ENCODE measurements around the gene RTRAF.

Gene RTRAF

DNA sequence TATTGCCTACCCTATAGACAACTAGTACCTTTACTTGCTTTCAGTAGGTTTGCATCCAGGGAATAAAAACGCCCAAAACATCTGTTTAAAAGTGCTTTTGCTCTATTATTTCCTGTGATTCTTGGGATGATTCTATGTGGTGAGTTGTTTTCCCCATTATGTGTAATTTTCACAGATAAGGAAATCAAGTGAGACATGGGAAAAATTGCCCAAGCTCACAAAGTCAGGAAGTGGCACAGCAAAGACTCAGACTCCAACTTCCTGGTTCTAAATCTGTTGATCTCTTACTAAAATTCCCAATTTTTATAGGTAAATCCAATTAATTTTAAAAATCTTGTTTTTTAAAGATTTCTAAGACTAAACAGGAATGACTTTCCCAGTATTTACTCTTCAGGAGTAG lies 40.5 kb downstream of the RTRAF start:
- no peak overlapping the region for H3K4me2 ChIP-seq
- H3K27ac ChIP-seq, result no peak overlapping the region
- H3K9ac ChIP-seq, result no peak overlapping the region
- H3K4me1 ChIP-seq (ENCODE audit: low read depth, poor library complexity, severe bottlenecking), result no peaks in the 10 kb centered on the region
- H4K20me1 ChIP-seq (ENCODE audit: insufficient read depth), result no peaks in the 10 kb centered on the region
- no peak overlapping the region for H3K4me3 ChIP-seq (IDR thresholded peaks at IDR 0.05; ENCODE audit: insufficient read depth, low read depth, low read length)
- H2AFZ ChIP-seq (ENCODE audit: low read depth), result no peak overlapping the region
- H3K79me2 ChIP-seq (ENCODE audit: insufficient read depth, low read depth), result no peaks in the 10 kb centered on the region
- no peaks in the 10 kb centered on the region for H3K36me3 ChIP-seq (ENCODE audit: insufficient read depth)
- no peaks in the 10 kb centered on the region for H3K27me3 ChIP-seq (ENCODE audit: insufficient read depth, low read depth)
- TF ChIP-seq, protein P1, sequence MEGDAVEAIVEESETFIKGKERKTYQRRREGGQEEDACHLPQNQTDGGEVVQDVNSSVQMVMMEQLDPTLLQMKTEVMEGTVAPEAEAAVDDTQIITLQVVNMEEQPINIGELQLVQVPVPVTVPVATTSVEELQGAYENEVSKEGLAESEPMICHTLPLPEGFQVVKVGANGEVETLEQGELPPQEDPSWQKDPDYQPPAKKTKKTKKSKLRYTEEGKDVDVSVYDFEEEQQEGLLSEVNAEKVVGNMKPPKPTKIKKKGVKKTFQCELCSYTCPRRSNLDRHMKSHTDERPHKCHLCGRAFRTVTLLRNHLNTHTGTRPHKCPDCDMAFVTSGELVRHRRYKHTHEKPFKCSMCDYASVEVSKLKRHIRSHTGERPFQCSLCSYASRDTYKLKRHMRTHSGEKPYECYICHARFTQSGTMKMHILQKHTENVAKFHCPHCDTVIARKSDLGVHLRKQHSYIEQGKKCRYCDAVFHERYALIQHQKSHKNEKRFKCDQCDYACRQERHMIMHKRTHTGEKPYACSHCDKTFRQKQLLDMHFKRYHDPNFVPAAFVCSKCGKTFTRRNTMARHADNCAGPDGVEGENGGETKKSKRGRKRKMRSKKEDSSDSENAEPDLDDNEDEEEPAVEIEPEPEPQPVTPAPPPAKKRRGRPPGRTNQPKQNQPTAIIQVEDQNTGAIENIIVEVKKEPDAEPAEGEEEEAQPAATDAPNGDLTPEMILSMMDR (conservative IDR thresholded peaks at IDR 0.05; ENCODE audit: low read depth, low read length), result no peak

DNA sequence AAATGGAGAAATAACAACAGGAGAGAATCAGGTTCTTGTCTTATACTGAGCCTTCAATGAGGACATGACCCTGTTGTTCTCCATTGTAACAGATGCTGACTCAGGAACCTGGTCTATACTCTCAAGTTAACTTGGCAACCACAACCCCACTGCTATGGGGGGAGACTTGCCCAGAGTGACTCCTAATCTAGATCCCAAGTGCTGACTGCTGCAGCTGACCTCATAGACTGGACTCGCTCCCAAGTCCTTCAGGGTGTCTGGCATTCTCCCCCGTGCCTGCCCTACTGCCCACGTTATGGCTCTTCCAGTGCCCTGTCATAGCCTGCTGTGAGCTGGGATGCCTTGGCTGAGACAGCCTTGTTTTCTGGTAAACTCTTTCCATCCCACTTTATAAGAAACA lies 42.4 kb downstream of the RTRAF start:
- no peak overlapping the region for H3K27ac ChIP-seq
- TF ChIP-seq, protein P1 (conservative IDR thresholded peaks at IDR 0.05; ENCODE audit: low read depth, low read length), result no peak

DNA sequence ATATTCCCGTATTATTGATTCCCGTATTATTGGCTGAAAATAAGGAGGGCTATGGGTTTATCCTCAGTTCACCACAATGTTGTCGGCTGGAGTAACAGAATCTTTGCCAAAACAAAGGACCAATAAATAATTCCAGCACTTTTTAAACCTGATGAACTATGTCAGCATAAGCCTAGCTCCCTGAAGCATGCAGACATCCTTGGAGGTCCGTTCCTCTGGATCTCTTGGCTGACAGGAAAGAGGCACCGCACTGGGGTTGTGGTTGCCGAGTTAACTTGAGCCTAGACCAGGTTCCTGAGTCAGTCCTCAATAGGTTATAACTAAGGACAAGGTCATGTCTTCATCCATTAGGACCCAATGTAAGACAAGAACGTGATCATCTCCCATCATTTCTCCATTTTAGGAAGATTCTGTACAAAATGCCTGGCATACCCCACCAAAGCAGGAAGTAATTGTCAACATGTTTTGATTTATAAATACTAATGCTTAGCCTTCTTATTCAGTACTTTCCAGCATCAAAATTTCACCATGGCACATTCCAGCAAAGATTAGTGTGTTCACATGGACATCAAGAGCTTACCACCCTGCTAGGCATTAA lies 43.0 kb downstream of the RTRAF start:
- Histone ChIP-seq H2AFZ (ENCODE audit: low read depth) (no peak overlapping the region), H3K36me3 (ENCODE audit: insufficient read depth) (no peaks in the 10 kb centered on the region), H4K20me1 (ENCODE audit: insufficient read depth) (no peaks in the 10 kb centered on the region), H3K27me3 (ENCODE audit: insufficient read depth, low read depth) (no peaks in the 10 kb centered on the region), H3K4me2 (no peak overlapping the region), H3K79me2 (ENCODE audit: insufficient read depth, low read depth) (no peaks in the 10 kb centered on the region), H3K4me3 (IDR thresholded peaks at IDR 0.05; ENCODE audit: insufficient read depth, low read depth, low read length) (no peak overlapping the region), H3K9ac (no peak overlapping the region), H3K27ac (no peak overlapping the region), H3K4me1 (ENCODE audit: low read depth, poor library complexity, severe bottlenecking) (no peaks in the 10 kb centered on the region)
- TF ChIP-seq, protein P1 (conservative IDR thresholded peaks at IDR 0.05; ENCODE audit: low read depth, low read length), result no peak

More for the DNA sequence above, 42.4 kb downstream of the RTRAF start:
- Histone ChIP-seq H3K36me3 (ENCODE audit: insufficient read depth) (no peaks in the 10 kb centered on the region), H2AFZ (ENCODE audit: low read depth) (no peak overlapping the region), H3K4me1 (ENCODE audit: low read depth, poor library complexity, severe bottlenecking) (no peaks in the 10 kb centered on the region), H3K4me3 (IDR thresholded peaks at IDR 0.05; ENCODE audit: insufficient read depth, low read depth, low read length) (no peak overlapping the region), H3K9ac (no peak overlapping the region), H3K27me3 (ENCODE audit: insufficient read depth, low read depth) (no peaks in the 10 kb centered on the region), H4K20me1 (ENCODE audit: insufficient read depth) (no peaks in the 10 kb centered on the region), H3K4me2 (no peak overlapping the region), H3K79me2 (ENCODE audit: insufficient read depth, low read depth) (no peaks in the 10 kb centered on the region)

DNA sequence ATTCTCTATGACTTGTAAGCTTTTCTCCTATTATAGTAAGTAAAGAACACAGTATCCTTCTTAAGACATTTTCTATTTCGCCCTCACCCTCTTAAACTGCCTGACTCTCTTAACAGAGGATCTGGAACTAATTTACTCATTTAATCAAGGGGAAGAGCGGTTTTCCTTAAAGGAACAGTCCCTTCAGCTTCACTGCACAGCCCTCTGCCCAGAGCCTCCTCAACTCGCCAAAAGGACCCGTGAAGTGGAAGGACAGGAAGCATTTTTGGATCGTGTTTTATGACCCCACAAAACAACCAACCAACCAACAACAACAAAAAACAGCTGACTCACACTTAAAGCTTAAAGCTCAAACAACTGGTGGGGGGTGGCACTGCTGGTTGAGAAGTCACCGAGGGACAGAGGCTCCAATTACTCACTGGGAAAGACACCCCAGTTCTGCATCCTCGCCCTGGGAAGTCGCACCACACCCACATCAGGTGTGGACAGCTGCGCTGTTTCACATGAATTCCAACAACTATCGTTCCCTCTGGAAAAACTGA lies 43.8 kb downstream of the RTRAF start:
- no peak overlapping the region for H2AFZ ChIP-seq (ENCODE audit: low read depth)

More for the DNA sequence above, 43.8 kb downstream of the RTRAF start:
- Histone ChIP-seq H3K36me3 (ENCODE audit: insufficient read depth) (no peaks in the 10 kb centered on the region), H4K20me1 (ENCODE audit: insufficient read depth) (no peaks in the 10 kb centered on the region), H3K27me3 (ENCODE audit: insufficient read depth, low read depth) (no peaks in the 10 kb centered on the region), H3K27ac (no peak overlapping the region), H3K4me3 (IDR thresholded peaks at IDR 0.05; ENCODE audit: insufficient read depth, low read depth, low read length) (no peak overlapping the region), H3K9ac (no peak overlapping the region), H3K4me2 (no peak overlapping the region), H3K79me2 (ENCODE audit: insufficient read depth, low read depth) (no peaks in the 10 kb centered on the region), H3K4me1 (ENCODE audit: low read depth, poor library complexity, severe bottlenecking) (no peaks in the 10 kb centered on the region)
- TF ChIP-seq, protein P1 (conservative IDR thresholded peaks at IDR 0.05; ENCODE audit: low read depth, low read length), result no peak

Data from KMS-11 (cell line).